IMR-90 (cell line): ENCODE data around the gene CCDC182. TPM values are rescaled to one million over a fixed set of nuclear protein-coding genes. Genes with fewer than 3 reads are reported as not detected.

Source experiments
- ATAC-seq: fragments of 200-7000 bp; cut with Tn5 transposase; 2 replicates; pipeline ENCODE4 v1.9.1; 2020; ENCODE audit warnings: low read depth, mild to moderate bottlenecking, moderate library complexity
- BruUV-seq: library from RNA; stranded (reverse); fragments of 400-500 nt; replicated peaks from 2 replicates; lab custom pipeline; 2021; lab: Mats Ljungman, UMichigan
- CTCF ChIA-PET: fragments of 300-600 bp; formaldehyde crosslinking; extraction: SDS; loops from one replicate; lab custom pipeline; 2021; ENCODE audit warnings: antibody characterized with exemption; lab: Yijun Ruan, JAX
- POLR2A ChIA-PET: fragments of 300-600 bp; sonication (Branson Sonifier 250); formaldehyde crosslinking; loops from one replicate; lab custom pipeline; 2022; ENCODE audit warnings: antibody characterized with exemption; ENCODE audit not compliant: unreplicated experiment; lab: Charles Lee
- DNase-seq: peaks from one replicate; pipeline ENCODE4 v3.0.0; 2013
- H2AFZ ChIP-seq: replicated peaks from 2 replicates; pipeline ENCODE3; 2013; ENCODE audit warnings: low read length, mild to moderate bottlenecking; ENCODE audit not compliant: poor library complexity
- H2AK5ac ChIP-seq: 2 replicates; pipeline ENCODE4 v1.6.1; 2013; ENCODE audit warnings: low read depth, low read length, inconsistent platforms
- H2AK9ac ChIP-seq: replicated peaks from 2 replicates; pipeline ENCODE3; 2013; ENCODE audit warnings: mild to moderate bottlenecking, low read depth, low read length, moderate library complexity; ENCODE audit not compliant: poor library complexity
- H2BK120ac ChIP-seq: 2 replicates; pipeline ENCODE4 v1.6.1; 2013; ENCODE audit warnings: low read depth, low read length, inconsistent platforms
- H2BK15ac ChIP-seq: 3 replicates; pipeline ENCODE4 v1.6.1; 2013; ENCODE audit warnings: low read depth, low read length, inconsistent platforms
- H2BK20ac ChIP-seq: 2 replicates; pipeline ENCODE4 v1.6.1; 2013; ENCODE audit warnings: low read depth, mild to moderate bottlenecking, inconsistent platforms, low read length, moderate library complexity
- H2BK5ac ChIP-seq: 2 replicates; pipeline ENCODE4 v1.6.1; 2013; ENCODE audit warnings: mild to moderate bottlenecking, low read depth, low read length, inconsistent platforms; ENCODE audit not compliant: poor library complexity, severe bottlenecking
- H3K14ac ChIP-seq: replicated peaks from 2 replicates; pipeline ENCODE4 v1.6.1; 2013; ENCODE audit warnings: low read depth, low read length, inconsistent platforms
- H3K18ac ChIP-seq: 2 replicates; pipeline ENCODE4 v1.6.1; 2013; ENCODE audit warnings: low read depth, low read length, control low read depth
- H3K23ac ChIP-seq: 2 replicates; pipeline ENCODE4 v1.6.1; 2013; ENCODE audit warnings: low read depth, low read length, inconsistent platforms
- H3K27ac ChIP-seq: 2 replicates; pipeline ENCODE4 v1.5.1; 2013; ENCODE audit warnings: mild to moderate bottlenecking, control low read depth, low read length; ENCODE audit not compliant: insufficient read depth
- H3K27me3 ChIP-seq: 2 replicates; pipeline ENCODE4 v1.6.1; 2013; ENCODE audit warnings: low read length; ENCODE audit not compliant: control insufficient read depth, insufficient read depth
- H3K36me3 ChIP-seq: 2 replicates; pipeline ENCODE4 v1.6.1; 2013; ENCODE audit warnings: low read length, mixed read lengths; ENCODE audit not compliant: control insufficient read depth, insufficient read depth
- H3K4ac ChIP-seq: 2 replicates; pipeline ENCODE4 v1.6.1; 2013; ENCODE audit warnings: low read depth, low read length, inconsistent platforms
- H3K4me1 ChIP-seq: 2 replicates; pipeline ENCODE4 v1.6.1; 2013; ENCODE audit warnings: low read length, mixed read lengths; ENCODE audit not compliant: control insufficient read depth, insufficient read depth
- H3K4me2 ChIP-seq: 2 replicates; pipeline ENCODE4 v1.6.1; 2013; ENCODE audit warnings: low read depth, mild to moderate bottlenecking, control low read depth, low read length, moderate library complexity
- H3K4me3 ChIP-seq: 2 replicates; pipeline ENCODE4 v1.5.1; 2013; ENCODE audit warnings: low read depth, mild to moderate bottlenecking, control low read depth, low read length, moderate library complexity; ENCODE audit not compliant: insufficient read depth
- H3K56ac ChIP-seq: 2 replicates; pipeline ENCODE4 v1.6.1; 2013; ENCODE audit warnings: low read length, inconsistent platforms; ENCODE audit not compliant: insufficient read depth; ENCODE audit errors: extremely low read depth
- H3K79me1 ChIP-seq, 2 experiments: 2 replicates each; pipeline ENCODE4 v1.6.1; 2013; ENCODE audit warnings: low read length in 2 of 2, inconsistent platforms in 1 of 2, low read depth in 1 of 2
- H3K9ac ChIP-seq: 2 replicates; pipeline ENCODE4 v1.6.1; 2013; ENCODE audit warnings: low read depth, low read length, control low read depth
- H3K9me1 ChIP-seq: 2 replicates; pipeline ENCODE4 v1.6.1; 2013; ENCODE audit warnings: low read length, inconsistent platforms; ENCODE audit not compliant: insufficient read depth
- H3K9me3 ChIP-seq: 2 replicates; pipeline ENCODE4 v1.6.1; 2013; ENCODE audit warnings: low read length; ENCODE audit not compliant: control insufficient read depth, insufficient read depth
- H4K20me1 ChIP-seq: 2 replicates; pipeline ENCODE4 v1.6.1; 2013; ENCODE audit warnings: low read length, inconsistent platforms; ENCODE audit not compliant: insufficient read depth
- H4K5ac ChIP-seq: 2 replicates; pipeline ENCODE4 v1.6.1; 2013; ENCODE audit warnings: mild to moderate bottlenecking, low read depth, low read length, control low read depth
- H4K8ac ChIP-seq, 2 experiments: 2 replicates each; pipeline ENCODE4 v1.6.1; 2013; ENCODE audit warnings: low read depth in 2 of 2, low read length in 2 of 2, control low read depth in 1 of 2, inconsistent platforms in 1 of 2
- H4K91ac ChIP-seq: 2 replicates; pipeline ENCODE4 v1.6.1; 2013; ENCODE audit warnings: low read depth, low read length, inconsistent platforms; ENCODE audit not compliant: insufficient read depth
- CEBPB ChIP-seq: IDR thresholded peaks from 2 replicates; pipeline ENCODE4 v1.6.1; 2012; ENCODE audit warnings: low read depth, low read length, improper control_type of control experiment
- MAFK ChIP-seq: IDR thresholded peaks from 2 replicates; pipeline ENCODE4 v1.6.1; 2012; ENCODE audit warnings: low read depth, low read length, improper control_type of control experiment
- MAZ ChIP-seq: IDR thresholded peaks from 2 replicates; pipeline ENCODE4 v1.6.1; 2012; ENCODE audit warnings: low read depth, mild to moderate bottlenecking, low read length, improper control_type of control experiment, moderate library complexity, borderline replicate concordance
- WGBS, 2 experiments: methylation state at CpG; one replicate each; pipeline versions ENCODE4 v1.1.5 to v1.1.7; 2013; ENCODE audit warnings: missing lambda C conversion rate in 2 of 2; ENCODE audit not compliant: insufficient read length in 1 of 2; ENCODE audit errors: extremely low coverage in 2 of 2; 5-methylcytosine and 5-hydroxymethylcytosine counted together
- dilution Hi-C: fragments of 300-500 bp; cut with HindIII; formaldehyde crosslinking; loops from one replicate; pipeline ENCODE4 v1.14.3; 2018; ENCODE audit warnings: low sequenced_read_pairs; ENCODE audit not compliant: unreplicated experiment
- in situ Hi-C: fragments of 300-500 bp; cut with MboI; formaldehyde crosslinking; loops from 3 replicates; pipeline ENCODE4 v1.14.3; 2019; ENCODE audit warnings: low sequenced_read_pairs, inconsistent platforms, mixed read lengths
- intact Hi-C: fragments of 100-400 bp; cut with micrococcal nuclease; formaldehyde crosslinking; loops from 2 replicates; pipeline ENCODE4 v1.10.0; 2022
- polyA plus RNA-seq, 3 experiments: library from polyadenylated mRNA; depleted of rRNA; stranded (reverse); fragments of >200 nt; gene quantifications; 2 replicates each; pipeline ENCODE4 v1.2.3, GENCODE V29; 2012; ENCODE audit warnings: low replicate concordance in 1 of 3
- total RNA-seq: library from RNA; depleted of rRNA; stranded (reverse); fragments of >200 nt; gene quantifications from 2 replicates; pipeline ENCODE4 v1.2.3, GENCODE V29; 2012

The CCDC182 gene
- total and polyA plus RNA-seq, 2 of the 4 experiments (the other 2 are of a cell fraction): not detected

DNA sequence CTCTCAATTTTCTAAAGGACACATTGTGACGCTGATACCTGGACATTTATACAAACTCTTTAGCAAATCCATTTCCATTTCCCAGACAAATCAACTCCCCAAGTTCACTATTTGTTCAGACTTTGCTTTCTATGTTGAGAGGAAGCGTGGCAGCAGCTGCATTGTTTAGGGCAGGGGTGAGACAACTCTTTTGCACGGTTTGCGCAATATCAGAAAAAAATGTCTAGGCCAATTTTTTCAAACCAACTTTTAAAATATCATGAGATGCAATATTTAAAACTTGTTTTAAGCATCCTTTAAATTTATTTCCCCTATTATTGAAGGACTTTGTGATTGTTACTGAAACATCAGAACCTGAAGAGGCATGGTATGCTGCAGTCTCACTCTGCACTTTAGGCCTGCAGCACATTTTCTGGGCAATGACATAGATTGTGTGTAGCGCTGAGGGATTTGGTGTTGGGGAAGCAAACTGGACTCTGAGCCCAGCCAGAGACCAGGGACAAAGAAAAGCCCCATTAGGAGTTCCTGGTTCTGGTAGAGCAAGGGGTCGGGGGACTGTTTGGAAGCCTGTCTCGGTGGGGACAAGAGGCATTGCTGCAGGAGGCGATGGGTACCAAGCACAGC is 6.4 kb upstream of the CCDC182 start:
- no peaks in the 10 kb centered on the region for H3K79me1 ChIP-seq
- no peak overlapping the region for H2BK5ac ChIP-seq
- CTCF ChIA-PET: no interaction called here
- dilution Hi-C loops (no loop called here), in situ Hi-C loops (no loop called here), intact Hi-C loops (no loop called here)
- POLR2A ChIA-PET: no interaction called here
- no peak overlapping the region for H3K18ac ChIP-seq
- H3K56ac ChIP-seq: no peak overlapping the region
- H3K4me1 ChIP-seq: no peaks in the 10 kb centered on the region
- BruUV-seq: no TSS peak
- H3K4me2 ChIP-seq: no peak overlapping the region
- no peak overlapping the region for H2BK120ac ChIP-seq
- H3K4me3 ChIP-seq: no peak overlapping the region
- H3K9ac ChIP-seq: no peak overlapping the region
- H2BK15ac ChIP-seq: no peak overlapping the region
- DNase-seq (no peak), ATAC-seq (no peak)
- no peak overlapping the region for H2AK5ac ChIP-seq
- H3K14ac ChIP-seq: no peak overlapping the region
- no peaks in the 10 kb centered on the region for H3K36me3 ChIP-seq
- H3K9me3 ChIP-seq: no peaks in the 10 kb centered on the region
- WGBS, 2 experiments: 60% methylated on average over 2 of the region's 8 CpGs; no CpG with 5 or more reads in 1 of the 2 experiments
- no peak overlapping the region for H2BK20ac ChIP-seq
- H3K23ac ChIP-seq: no peak overlapping the region
- no peaks in the 10 kb centered on the region for H4K20me1 ChIP-seq
- H4K91ac ChIP-seq: no peak overlapping the region
- no peak overlapping the region for H2AK9ac ChIP-seq
- H2AFZ ChIP-seq: no peak overlapping the region
- H3K4ac ChIP-seq: no peak overlapping the region
- no peak overlapping the region for H4K5ac ChIP-seq
- no peak overlapping the region for H3K27ac ChIP-seq
- H3K9me1 ChIP-seq: no peaks in the 10 kb centered on the region
- H3K27me3 ChIP-seq: peaks cover 29% of the 10 kb centered on the region
- H4K8ac ChIP-seq: no peak overlapping the region
- TF ChIP-seq CEBPB (peak; percentile 65), MAZ (no peak), MAFK (no peak)
